K562 (cell line): ENCODE measurements around the gene MAPT.

ENCODE experiments used
- EP300 ChIP-seq: IDR thresholded peaks from 2 replicates; pipeline ENCODE4 v1.6.1; 2012; ENCODE audit warnings: low read length, improper control_type of control experiment
- KLF1 ChIP-seq: fragments of 450-650 bp; IDR thresholded peaks from 2 replicates; pipeline ENCODE4 v1.6.1; 2016; ENCODE audit warnings: missing genetic modification characterization, missing compliant biosample characterization
- NFRKB ChIP-seq: fragments of 450-650 bp; IDR thresholded peaks from 2 replicates; pipeline ENCODE4 v1.6.1; 2016; ENCODE audit warnings: low read depth
- TAF1 ChIP-seq: IDR thresholded peaks from 2 replicates; pipeline ENCODE4 v1.6.1; 2011; ENCODE audit warnings: mild to moderate bottlenecking, low read length, moderate library complexity; ENCODE audit not compliant: insufficient read depth, control insufficient read depth, severe bottlenecking; ENCODE audit errors: extremely low read depth
- TEAD1 ChIP-seq, 2 experiments: fragments of 450-650 bp in 1 of 2; sonication (generic) in 1 of 2; formaldehyde crosslinking; IDR thresholded peaks; 2 replicates each; pipeline versions ENCODE4 v1.4.0 to v1.8.0; 2020 to 2022; ENCODE audit warnings: mild to moderate bottlenecking in 2 of 2, missing genetic modification reagents in 1 of 2
- USF1 ChIP-seq: sonication (generic); formaldehyde crosslinking; IDR thresholded peaks from 2 replicates; pipeline ENCODE4 v1.9.0; 2022; ENCODE audit warnings: mild to moderate bottlenecking, missing genetic modification reagents
- YY1 ChIP-seq, 3 experiments: IDR thresholded peaks; 2 replicates each; pipeline ENCODE4 v1.6.1; 2011; ENCODE audit warnings: low read length in 2 of 3, mild to moderate bottlenecking in 2 of 3, moderate library complexity in 2 of 3, borderline replicate concordance in 1 of 3, control low read depth in 1 of 3, low read depth in 1 of 3; ENCODE audit not compliant: insufficient read depth in 3 of 3, insufficient replicate concordance in 2 of 3, control insufficient read depth in 1 of 3, insufficient read length in 1 of 3; ENCODE audit errors: extremely low read depth in 1 of 3
- ZBED1 ChIP-seq: IDR thresholded peaks from 2 replicates; pipeline ENCODE4 v1.6.1; 2014
- ZNF140 ChIP-seq: fragments of 250-450 bp; sonication (Bioruptor Pico); IDR thresholded peaks from 2 replicates; pipeline ENCODE4 v1.8.0; 2021; ENCODE audit warnings: moderate library complexity, mild to moderate bottlenecking, inconsistent platforms
- ZNF311 ChIP-seq: fragments of 250-450 bp; sonication (Bioruptor Pico); IDR thresholded peaks from 2 replicates; pipeline ENCODE4 v1.4.0; 2020; ENCODE audit warnings: mild to moderate bottlenecking, moderate library complexity
- TF ChIP-seq, protein P1 (sequence below): sonication (generic); formaldehyde crosslinking; IDR thresholded peaks from 2 replicates; pipeline ENCODE4 v1.8.1; 2023; ENCODE audit warnings: mild to moderate bottlenecking, missing genetic modification reagents

- TF ChIP-seq ZBED1 (no peak), TAF1 (no peak), KLF1 (tag) (no peak), ZNF140 (CRISPR knock-in tag) (no peak), NFRKB (no peak), EP300 (no peak), TEAD1 (CRISPR knock-in tag; IDR thresholded peaks at IDR 0.05) (no peak), YY1 (IDR thresholded peaks at IDR 0.05; ENCODE audit: borderline replicate concordance in 1 of 3, control insufficient read depth in 1 of 3, extremely low read depth in 1 of 3, insufficient read depth in 3 of 3, insufficient read length in 1 of 3, insufficient replicate concordance in 2 of 3, low read depth in 1 of 3, low read length in 2 of 3) (no peak), ZNF311 (CRISPR knock-in tag) (no peak), USF1 (CRISPR knock-in tag) (no peak)
- TF ChIP-seq, protein P1, sequence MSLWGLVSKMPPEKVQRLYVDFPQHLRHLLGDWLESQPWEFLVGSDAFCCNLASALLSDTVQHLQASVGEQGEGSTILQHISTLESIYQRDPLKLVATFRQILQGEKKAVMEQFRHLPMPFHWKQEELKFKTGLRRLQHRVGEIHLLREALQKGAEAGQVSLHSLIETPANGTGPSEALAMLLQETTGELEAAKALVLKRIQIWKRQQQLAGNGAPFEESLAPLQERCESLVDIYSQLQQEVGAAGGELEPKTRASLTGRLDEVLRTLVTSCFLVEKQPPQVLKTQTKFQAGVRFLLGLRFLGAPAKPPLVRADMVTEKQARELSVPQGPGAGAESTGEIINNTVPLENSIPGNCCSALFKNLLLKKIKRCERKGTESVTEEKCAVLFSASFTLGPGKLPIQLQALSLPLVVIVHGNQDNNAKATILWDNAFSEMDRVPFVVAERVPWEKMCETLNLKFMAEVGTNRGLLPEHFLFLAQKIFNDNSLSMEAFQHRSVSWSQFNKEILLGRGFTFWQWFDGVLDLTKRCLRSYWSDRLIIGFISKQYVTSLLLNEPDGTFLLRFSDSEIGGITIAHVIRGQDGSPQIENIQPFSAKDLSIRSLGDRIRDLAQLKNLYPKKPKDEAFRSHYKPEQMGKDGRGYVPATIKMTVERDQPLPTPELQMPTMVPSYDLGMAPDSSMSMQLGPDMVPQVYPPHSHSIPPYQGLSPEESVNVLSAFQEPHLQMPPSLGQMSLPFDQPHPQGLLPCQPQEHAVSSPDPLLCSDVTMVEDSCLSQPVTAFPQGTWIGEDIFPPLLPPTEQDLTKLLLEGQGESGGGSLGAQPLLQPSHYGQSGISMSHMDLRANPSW (CRISPR knock-in tag) = no peak
Observed at GRCh38 chr17:45918241-45918745, 23.9 kb downstream of the MAPT start.
